RWPE2 (cell line): Measurements from ENCODE around the gene C13orf46.

ENCODE experiments used
- ATAC-seq: fragments of 200-7000 bp; cut with Tn5 transposase; 3 replicates; pipeline ENCODE4 v1.9.1; 2021; ENCODE audit warnings: low read depth
- DNase-seq: peaks from one replicate; pipeline ENCODE4 v3.0.0-alpha.2; 2020; ENCODE audit warnings: low spot score
- H3K27ac ChIP-seq: fragments of 450-650 bp; 2 replicates; pipeline ENCODE4 v1.5.1; 2017; ENCODE audit warnings: mild to moderate bottlenecking; ENCODE audit not compliant: poor library complexity, severe bottlenecking
- H3K27me3 ChIP-seq: fragments of 250-450 bp; sonication (Bioruptor Pico); 2 replicates; pipeline ENCODE4 v1.5.1; 2021; ENCODE audit warnings: mild to moderate bottlenecking, moderate library complexity; ENCODE audit not compliant: insufficient read depth, poor library complexity, severe bottlenecking
- H3K36me3 ChIP-seq: fragments of 250-450 bp; sonication (Bioruptor Pico); 2 replicates; pipeline ENCODE4 v1.5.1; 2020; ENCODE audit warnings: low read depth, mild to moderate bottlenecking, moderate library complexity
- H3K4me1 ChIP-seq: fragments of 250-450 bp; sonication (Bioruptor Pico); 2 replicates; pipeline ENCODE4 v1.5.1; 2021; ENCODE audit warnings: mild to moderate bottlenecking, moderate library complexity; ENCODE audit not compliant: insufficient read depth, poor library complexity, severe bottlenecking
- H3K4me3 ChIP-seq: fragments of 250-450 bp; sonication (Bioruptor Pico); 2 replicates; pipeline ENCODE4 v1.5.1; 2021; ENCODE audit warnings: mild to moderate bottlenecking, moderate library complexity; ENCODE audit not compliant: severe bottlenecking
- H3K9me3 ChIP-seq: fragments of 250-450 bp; sonication (Bioruptor Pico); 2 replicates; pipeline ENCODE4 v1.5.1; 2021; ENCODE audit warnings: mild to moderate bottlenecking, moderate library complexity; ENCODE audit not compliant: severe bottlenecking
- CTCF ChIP-seq: fragments of 450-650 bp; IDR thresholded peaks from one replicate; pipeline ENCODE4 v1.5.1; 2017; ENCODE audit warnings: mild to moderate bottlenecking, moderate library complexity; ENCODE audit not compliant: poor library complexity, severe bottlenecking

The C13orf46 gene

GRCh38 chr13:113924184-113924901, 49.5 kb downstream of the C13orf46 start:
- no peak for TF ChIP-seq CTCF
- H3K36me3 ChIP-seq: no peaks in the 10 kb centered on the region
- no peaks in the 10 kb centered on the region for H3K27me3 ChIP-seq
- H3K27ac ChIP-seq: no peak overlapping the region
- H3K4me1 ChIP-seq: no peaks in the 10 kb centered on the region
- peaks cover 11% of the 10 kb centered on the region for H3K9me3 ChIP-seq
- no peak overlapping the region for H3K4me3 ChIP-seq
- ATAC-seq (no peak), DNase-seq (peak; percentile 9)

GRCh38 chr13:113923376-113924063, 50.4 kb downstream of the C13orf46 start:
- H3K27ac ChIP-seq: no peak overlapping the region
- no peak overlapping the region for H3K4me3 ChIP-seq
- peaks cover 11% of the 10 kb centered on the region for H3K9me3 ChIP-seq
- H3K4me1 ChIP-seq: no peaks in the 10 kb centered on the region
- no peaks in the 10 kb centered on the region for H3K27me3 ChIP-seq
- no peak for ATAC-seq
- peak; percentile 14 for DNase-seq
- no peaks in the 10 kb centered on the region for H3K36me3 ChIP-seq
- no peak for TF ChIP-seq CTCF

GRCh38 chr13:113922412-113923118, 51.3 kb downstream of the C13orf46 start:
- no peaks in the 10 kb centered on the region for H3K27me3 ChIP-seq
- peak; percentile 31 for DNase-seq
- H3K36me3 ChIP-seq: no peaks in the 10 kb centered on the region
- no peak overlapping the region for H3K27ac ChIP-seq
- no peak for ATAC-seq
- no peak overlapping the region for H3K4me3 ChIP-seq
- H3K9me3 ChIP-seq: peaks cover 11% of the 10 kb centered on the region
- TF ChIP-seq CTCF: no peak
- H3K4me1 ChIP-seq: no peaks in the 10 kb centered on the region

GRCh38 chr13:113921763-113922162, 52.1 kb downstream of the C13orf46 start:
- no peak for ATAC-seq
- no peak for TF ChIP-seq CTCF
- Histone ChIP-seq H3K4me1 (no peaks in the 10 kb centered on the region), H3K9me3 (peaks cover 11% of the 10 kb centered on the region), H3K36me3 (no peaks in the 10 kb centered on the region), H3K27ac (no peak overlapping the region), H3K27me3 (no peaks in the 10 kb centered on the region), H3K4me3 (no peak overlapping the region)
- DNase-seq: peak; percentile 12
